ENCODE data around the gene SERPINB5. TPM values are rescaled to one million over a fixed set of nuclear protein-coding genes. Genes with fewer than 3 reads are reported as not detected.

Gene SERPINB5
- total RNA-seq, 2 donors from 2014 or later = not detected

- Mint-ChIP-seq H3K36me3 (no peaks in the 10 kb centered on the region), H3K27ac (no peak overlapping the region)
Observed at GRCh38 chr18:63544017-63544416, 67.3 kb downstream of the SERPINB5 start.

GRCh38 chr18:63545000-63545399 is 68.2 kb downstream of the SERPINB5 start:
- Mint-ChIP-seq H3K27ac (no peak overlapping the region), H3K36me3 (no peaks in the 10 kb centered on the region), H3K9me3 (no peaks in the 10 kb centered on the region)
- ATAC-seq = no peak
- no peak for DNase-seq (ENCODE audit: low spot score in 2 of 2)

More at GRCh38 chr18:63544017-63544416, 67.3 kb downstream of the SERPINB5 start:
- no peaks in the 10 kb centered on the region for H3K9me3 Mint-ChIP-seq
- no peak for DNase-seq (ENCODE audit: low spot score in 2 of 2)
- ATAC-seq = no peak

DNA sequence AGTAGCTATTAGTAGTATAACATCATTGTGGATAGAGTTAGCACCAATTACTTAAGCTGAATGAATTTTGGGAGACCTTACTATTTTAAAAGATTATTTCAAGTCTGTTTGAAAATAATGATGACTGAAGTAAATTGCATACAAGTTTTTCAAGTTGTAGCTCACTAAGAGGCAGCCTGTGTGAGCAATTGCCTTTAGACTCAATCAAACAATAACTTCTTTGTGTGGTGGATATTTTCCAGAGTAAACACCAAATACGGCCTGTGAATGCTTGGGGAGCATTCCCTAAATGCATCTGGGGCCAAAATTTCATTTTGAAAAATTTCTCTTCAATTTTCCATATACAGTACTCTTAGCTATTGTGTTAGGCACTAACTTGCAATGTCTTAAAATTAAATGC is 73.3 kb downstream of the SERPINB5 start:
- Mint-ChIP-seq H3K36me3 (no peaks in the 10 kb centered on the region), H3K27ac (no peak overlapping the region), H3K9me3 (no peaks in the 10 kb centered on the region)
- ATAC-seq = no peak
- no peak for DNase-seq (ENCODE audit: low spot score in 2 of 2)

GRCh38 chr18:63551769-63552168 is 75.0 kb downstream of the SERPINB5 start:
- H3K27ac Mint-ChIP-seq = no peak overlapping the region
- ATAC-seq (no peak), DNase-seq (ENCODE audit: low spot score in 2 of 2) (no peak)
- H3K36me3 Mint-ChIP-seq = no peaks in the 10 kb centered on the region
- H3K9me3 Mint-ChIP-seq = no peaks in the 10 kb centered on the region

DNA sequence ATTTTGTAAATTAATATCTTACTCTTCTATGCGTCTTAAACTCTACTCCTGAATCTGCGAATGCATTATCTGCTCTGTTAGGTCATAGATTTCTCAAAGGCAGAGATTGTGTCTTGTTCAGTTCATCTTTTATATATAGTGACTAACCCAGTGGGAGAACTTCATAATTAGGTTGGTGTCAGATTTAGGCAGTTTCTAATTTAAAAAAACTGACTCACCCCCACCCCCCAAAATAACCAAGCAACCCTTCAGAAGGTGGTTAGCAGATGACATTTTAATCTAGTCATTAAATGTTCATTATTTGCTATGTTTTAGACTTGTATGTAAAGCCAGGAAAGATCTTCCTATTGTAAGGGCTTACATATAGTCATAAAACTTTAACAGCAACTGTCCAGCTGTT is 75.8 kb downstream of the SERPINB5 start:
- H3K36me3 Mint-ChIP-seq = no peaks in the 10 kb centered on the region
- DNase-seq (ENCODE audit: low spot score in 2 of 2) (no peak), ATAC-seq (no peak)
- no peak overlapping the region for H3K27ac Mint-ChIP-seq
- no peaks in the 10 kb centered on the region for H3K9me3 Mint-ChIP-seq

DNA sequence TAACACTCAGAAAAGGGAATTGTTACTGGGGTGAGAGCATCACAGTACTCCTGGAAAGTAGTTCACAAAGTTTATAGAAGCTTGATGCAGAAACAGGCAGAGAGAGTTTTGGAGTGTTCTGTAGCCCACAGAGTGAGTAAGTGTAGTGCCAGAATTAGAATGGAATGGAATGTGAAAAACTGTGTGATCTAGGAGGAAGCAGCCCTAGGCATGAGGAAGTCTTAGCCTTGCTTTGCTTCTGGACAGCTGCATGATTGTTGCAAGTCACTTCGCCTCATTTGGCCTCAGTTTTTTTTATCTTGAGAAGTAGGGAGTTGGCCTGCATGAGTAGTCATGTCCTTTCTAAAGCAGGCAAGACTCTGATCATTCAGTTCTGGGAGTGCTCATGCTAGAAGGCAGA is 76.3 kb downstream of the SERPINB5 start:
- H3K36me3 Mint-ChIP-seq = no peaks in the 10 kb centered on the region
- ATAC-seq (no peak), DNase-seq (ENCODE audit: low spot score in 2 of 2) (no peak)
- no peak overlapping the region for H3K27ac Mint-ChIP-seq
- no peaks in the 10 kb centered on the region for H3K9me3 Mint-ChIP-seq

Other genes starting within 250 kb of the SERPINB5 start
- 10 to 100 TPM; 56.5 to 83.5 TPM for gene BCL2, start 157.2 kb upstream of the SERPINB5 start, total RNA-seq
- gene KDSR, start 109.8 kb upstream of the SERPINB5 start, total RNA-seq = 10 to 100 TPM; 69.1 to 90.1 TPM
- gene VPS4B, start 54.5 kb upstream of the SERPINB5 start, total RNA-seq = 10 to 100 TPM; 48.5 to 55.5 TPM
- gene SERPINB12, start 65.4 kb downstream of the SERPINB5 start, total RNA-seq = not detected
- gene SERPINB13, start 110.4 kb downstream of the SERPINB5 start, total RNA-seq = not detected
- gene SERPINB4, start 167.3 kb downstream of the SERPINB5 start, total RNA-seq = not detected
- gene SERPINB3, start 184.9 kb downstream of the SERPINB5 start, total RNA-seq = not detected
- not detected for gene SERPINB11, start 226.0 kb downstream of the SERPINB5 start, total RNA-seq

Data from activated naive CD4-positive, alpha-beta T cell treated with anti-CD3 and anti-CD28 coated beads, Interleukin-2, amount 50 U/mL, for 72 hours (primary cell).